Left ventricle myocardium inferior (tissue), 1 donor: ENCODE results near the gene EMILIN2. TPM values are rescaled to one million over a fixed set of nuclear protein-coding genes. Genes with fewer than 3 reads are reported as not detected.
A peak's percentile ranks its signal among the peaks of the same experiment; 100 is the strongest.

Experiments
- DNase-seq: peaks from one replicate; pipeline ENCODE4 v3.0.0-alpha.2; 2020
- H3K27ac ChIP-seq: fragments of 200-600 bp; replicated peaks from 2 replicates; pipeline ENCODE4 v1.8.0; 2021
- H3K27me3 ChIP-seq: fragments of 200-600 bp; 2 replicates; pipeline ENCODE4 v1.8.0; 2021; ENCODE audit warnings: low read depth
- H3K36me3 ChIP-seq: fragments of 200-600 bp; 2 replicates; pipeline ENCODE4 v1.8.0; 2021
- H3K4me1 ChIP-seq: fragments of 200-600 bp; 2 replicates; pipeline ENCODE4 v1.8.0; 2021
- H3K4me3 ChIP-seq: fragments of 200-600 bp; 2 replicates; pipeline ENCODE4 v1.8.0; 2021; ENCODE audit warnings: mild to moderate bottlenecking, moderate library complexity
- H3K9me3 ChIP-seq: fragments of 200-600 bp; replicated peaks from 2 replicates; pipeline ENCODE4 v1.8.0; 2021
- CTCF ChIP-seq: fragments of 200-600 bp; IDR thresholded peaks from 2 replicates; pipeline ENCODE4 v1.8.0; 2021; ENCODE audit warnings: antibody characterized with exemption, mild to moderate bottlenecking, borderline replicate concordance
- intact Hi-C: fragments of 100-400 bp; cut with micrococcal nuclease; formaldehyde crosslinking; loops from one replicate; pipeline ENCODE4 v1.11.0; 2022
- total RNA-seq: library from RNA; stranded (reverse); fragmentation: NEBNext Ultra II Directional; extraction: Animal tissue kit (Norgen Biotek cat#: 25700); gene quantifications from one replicate; pipeline ENCODE4 v1.2.1, GENCODE V29; 2021
- donor health status: DM: no; HTN: yes; CAD: no; lungs with severe emphysema.

EMILIN2 gene
- total RNA-seq, 1 donor from 2014 or later, result 12.4 TPM

DNA sequence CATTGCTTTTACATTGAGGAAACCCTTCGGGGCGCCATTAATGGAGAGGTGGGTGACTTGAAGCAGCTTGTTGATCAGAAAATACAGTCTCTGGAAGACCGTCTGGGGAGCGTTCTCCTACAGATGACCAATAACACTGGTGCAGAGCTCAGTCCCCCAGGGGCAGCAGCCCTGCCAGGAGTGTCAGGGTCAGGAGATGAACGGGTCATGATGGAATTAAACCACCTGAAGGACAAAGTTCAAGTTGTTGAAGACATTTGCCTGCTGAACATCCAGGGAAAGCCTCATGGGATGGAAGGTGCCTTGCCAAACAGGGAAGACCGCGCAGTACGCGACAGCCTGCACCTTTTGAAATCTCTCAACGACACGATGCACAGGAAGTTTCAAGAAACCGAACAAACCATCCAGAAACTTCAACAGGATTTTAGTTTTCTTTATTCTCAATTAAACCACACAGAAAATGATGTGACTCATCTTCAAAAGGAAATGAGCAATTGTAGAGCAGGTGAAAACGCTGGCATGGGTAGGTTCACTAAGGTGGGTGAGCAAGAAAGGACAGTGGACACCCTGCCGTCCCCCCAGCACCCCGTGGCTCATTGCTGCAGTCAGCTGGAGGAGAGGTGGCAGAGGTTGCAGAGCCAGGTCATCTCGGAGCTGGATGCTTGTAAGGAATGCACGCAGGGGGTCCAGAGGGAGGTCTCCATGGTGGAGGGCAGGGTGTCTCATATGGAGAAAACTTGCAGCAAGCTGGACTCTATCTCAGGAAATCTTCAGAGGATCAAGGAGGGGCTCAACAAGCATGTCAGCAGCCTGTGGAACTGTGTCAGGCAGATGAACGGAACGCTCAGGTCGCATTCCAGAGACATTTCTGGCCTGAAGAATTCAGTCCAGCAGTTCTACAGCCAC is 45.0 kb downstream of the EMILIN2 start:
- no peaks in the 10 kb centered on the region for H3K27me3 ChIP-seq
- DNase-seq, result no peak
- no peaks in the 10 kb centered on the region for H3K36me3 ChIP-seq
- peaks cover 5% of the 10 kb centered on the region for H3K9me3 ChIP-seq
- H3K4me1 ChIP-seq, result peaks cover 33% of the 10 kb centered on the region
- H3K4me3 ChIP-seq, result no peak overlapping the region
- intact Hi-C loops, result no loop called here
- TF ChIP-seq CTCF, result no peak
- no peak overlapping the region for H3K27ac ChIP-seq

GRCh38 chr18:2893056-2893455 is 46.2 kb downstream of the EMILIN2 start:
- Histone ChIP-seq H3K27ac (peak overlapping the region; percentile 85), H3K4me3 (no peak overlapping the region), H3K4me1 (peaks cover 46% of the 10 kb centered on the region), H3K27me3 (no peaks in the 10 kb centered on the region), H3K9me3 (peaks cover 5% of the 10 kb centered on the region), H3K36me3 (no peaks in the 10 kb centered on the region)
- no peak for DNase-seq
- intact Hi-C loops, result no loop called here
- no peak for TF ChIP-seq CTCF

DNA sequence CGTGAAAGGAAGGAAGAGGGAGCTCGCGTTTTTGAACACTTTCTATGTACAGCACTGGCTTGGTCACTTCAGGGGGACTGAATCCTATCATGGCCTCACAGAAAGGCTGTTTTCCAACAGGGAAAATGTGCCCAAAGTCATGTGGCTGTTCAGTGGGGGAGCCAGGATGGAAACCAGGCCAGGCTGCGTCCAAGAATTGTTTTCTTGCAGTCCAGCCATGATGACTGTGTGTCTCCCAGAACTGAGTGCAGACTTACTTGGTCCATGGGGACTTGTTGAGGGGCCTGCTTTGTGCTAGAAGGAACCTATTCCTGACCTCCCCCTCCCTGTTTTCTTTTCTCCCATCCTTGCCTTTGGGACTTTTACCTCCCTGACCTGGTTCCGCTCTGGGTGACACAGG is 46.9 kb downstream of the EMILIN2 start:
- Histone ChIP-seq H3K27ac (peak overlapping the region; percentile 85), H3K9me3 (peaks cover 5% of the 10 kb centered on the region), H3K36me3 (no peaks in the 10 kb centered on the region), H3K4me3 (peak overlapping the region; percentile 1), H3K4me1 (peaks cover 52% of the 10 kb centered on the region), H3K27me3 (no peaks in the 10 kb centered on the region)
- no peak for DNase-seq
- no peak for TF ChIP-seq CTCF
- intact Hi-C loops, result no loop called here

- Histone ChIP-seq H3K36me3 (no peaks in the 10 kb centered on the region), H3K27me3 (no peaks in the 10 kb centered on the region), H3K27ac (peak overlapping the region; percentile 85), H3K4me3 (peak overlapping the region; percentile 1), H3K4me1 (peaks cover 56% of the 10 kb centered on the region), H3K9me3 (peaks cover 5% of the 10 kb centered on the region)
- peak; percentile 75 for DNase-seq
- no peak for TF ChIP-seq CTCF
- intact Hi-C loops, result no loop called here
Measured at GRCh38 chr18:2894131-2894840, 47.5 kb downstream of the EMILIN2 start.

GRCh38 chr18:2894841-2895370 is 48.1 kb downstream of the EMILIN2 start:
- no peak for DNase-seq
- no peaks in the 10 kb centered on the region for H3K27me3 ChIP-seq
- peaks cover 5% of the 10 kb centered on the region for H3K9me3 ChIP-seq
- H3K36me3 ChIP-seq, result no peaks in the 10 kb centered on the region
- intact Hi-C loops, result no loop called here
- H3K4me1 ChIP-seq, result peaks cover 56% of the 10 kb centered on the region
- TF ChIP-seq CTCF, result no peak
- H3K4me3 ChIP-seq, result no peak overlapping the region
- peak overlapping the region; percentile 85 for H3K27ac ChIP-seq
